ENCODE data around the gene PRKCE. TPM values are rescaled to one million over a fixed set of nuclear protein-coding genes. Genes with fewer than 3 reads are reported as not detected.
"Not testable (repeated sequence)": the region's sequence is repeated elsewhere in the genome, so short reads cannot be mapped to it uniquely, and the experiment has no call there.

Gene PRKCE
- total and polyA plus RNA-seq, 7 experiments from 2014 or later: 1.4 to 37.9 (median 19.5) TPM

- Histone ChIP-seq H3K4me1 (ENCODE audit: control insufficient read depth in 2 of 2, insufficient read depth in 2 of 2, low read length in 2 of 2) (no peaks in the 10 kb centered on the region), H3K9me3 (ENCODE audit: control insufficient read depth in 2 of 3, low read length in 3 of 3) (no peaks in the 10 kb centered on the region), H3K27me3 (ENCODE audit: control insufficient read depth in 2 of 2, insufficient read depth in 2 of 2, low read length in 2 of 2) (no peaks in the 10 kb centered on the region), H3K4me3 (ENCODE audit: low read length) (no peak overlapping the region), H3K36me3 (ENCODE audit: control insufficient read depth in 2 of 3, insufficient read depth in 3 of 3, low read length in 3 of 3) (no peaks in the 10 kb centered on the region), H3K27ac (ENCODE audit: low read depth, low read length) (no peak overlapping the region)
- Mint-ChIP-seq H3K27ac (no peak overlapping the region), H3K4me3 (no peak overlapping the region), H3K9me3 (no peaks in the 10 kb centered on the region), H3K4me1 (peaks cover 0 to 18% (median 0%) of the 10 kb centered on the region in 7 donors), H3K27me3 (no peaks in the 10 kb centered on the region), H3K36me3 (peaks cover 0 to 12% (median 0%) of the 10 kb centered on the region in 5 donors)
- intact Hi-C loops (cut with micrococcal nuclease): no loop called here
- ATAC-seq (no peak), DNase-seq (no peak)
- ChIA-PET CTCF (interaction anchor here (0.6 kb wide), 1 partner anchor 1436 kb away, joined by 3 read pairs; no protein-coding TSS in a partner anchor), POLR2A (no interaction called here)
Observed at GRCh38 chr2:45913539-45913938, 262.1 kb downstream of the PRKCE start.

GRCh38 chr2:45915523-45915922, 264.0 kb downstream of the PRKCE start:
- intact Hi-C loops (cut with micrococcal nuclease): no loop called here
- no peak for ATAC-seq
- Mint-ChIP-seq H3K36me3 (peaks cover 0 to 9% (median 0%) of the 10 kb centered on the region in 5 donors), H3K4me3 (no peak overlapping the region), H3K27me3 (no peaks in the 10 kb centered on the region), H3K27ac (no peak overlapping the region), H3K4me1 (peaks cover 0 to 17% (median 0%) of the 10 kb centered on the region in 7 donors), H3K9me3 (peaks cover 0 to 2% (median 0%) of the 10 kb centered on the region in 11 donors)
- Histone ChIP-seq H3K36me3 (ENCODE audit: control insufficient read depth in 2 of 3, insufficient read depth in 3 of 3, low read length in 3 of 3) (no peaks in the 10 kb centered on the region), H3K27me3 (ENCODE audit: control insufficient read depth in 2 of 2, insufficient read depth in 2 of 2, low read length in 2 of 2) (no peaks in the 10 kb centered on the region), H3K4me3 (ENCODE audit: low read length) (no peak overlapping the region), H3K27ac (ENCODE audit: low read depth, low read length) (no peak overlapping the region), H3K4me1 (ENCODE audit: control insufficient read depth in 2 of 2, insufficient read depth in 2 of 2, low read length in 2 of 2) (no peaks in the 10 kb centered on the region), H3K9me3 (ENCODE audit: control insufficient read depth in 2 of 3, low read length in 3 of 3) (no peaks in the 10 kb centered on the region)
- no peak for DNase-seq
- POLR2A ChIA-PET: no interaction called here
- CTCF ChIA-PET: no interaction called here

DNA sequence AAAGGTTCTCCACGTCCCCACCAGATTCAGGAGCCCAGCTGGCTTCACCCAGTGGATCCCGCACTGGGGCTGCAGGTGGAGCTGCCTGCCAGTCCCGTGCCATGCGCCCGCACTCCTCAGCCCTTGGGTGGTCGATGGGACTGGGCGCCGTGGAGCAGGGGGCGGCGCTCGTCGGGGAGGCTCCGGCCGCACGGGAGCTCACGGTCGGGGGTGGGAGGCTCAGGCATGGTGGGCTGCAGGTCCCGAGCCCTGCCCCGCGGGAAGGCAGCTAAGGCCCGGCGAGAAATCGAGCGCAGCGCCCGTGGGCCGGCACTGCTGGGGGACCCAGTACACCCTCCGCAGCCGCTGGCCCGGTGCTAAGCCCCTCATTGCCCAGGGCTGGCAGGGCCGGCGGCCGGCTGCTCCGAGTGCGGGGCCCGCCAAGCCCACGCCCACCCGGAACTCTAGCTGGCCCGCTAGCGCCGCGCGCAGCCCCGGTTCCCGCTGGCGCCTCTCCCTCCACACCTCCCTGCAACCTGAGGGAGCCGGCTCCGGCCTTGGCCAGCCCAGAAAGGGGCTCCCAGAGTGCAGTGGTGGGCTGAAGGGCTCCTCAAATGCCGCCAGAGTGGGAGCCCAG, 266.2 kb downstream of the PRKCE start:
- H3K4me1 ChIP-seq (ENCODE audit: control insufficient read depth in 2 of 2, insufficient read depth in 2 of 2, low read length in 2 of 2); H3K9me3 ChIP-seq (ENCODE audit: control insufficient read depth in 2 of 3, low read length in 3 of 3); POLR2A ChIA-PET; intact Hi-C loops (cut with micrococcal nuclease); H3K27ac ChIP-seq (ENCODE audit: low read depth, low read length); H3K36me3 Mint-ChIP-seq; H3K27ac Mint-ChIP-seq; H3K4me3 Mint-ChIP-seq; CTCF ChIA-PET; H3K36me3 ChIP-seq (ENCODE audit: control insufficient read depth in 2 of 3, insufficient read depth in 3 of 3, low read length in 3 of 3); ATAC-seq; DNase-seq; H3K4me3 ChIP-seq (ENCODE audit: low read length); H3K27me3 ChIP-seq (ENCODE audit: control insufficient read depth in 2 of 2, insufficient read depth in 2 of 2, low read length in 2 of 2); H3K9me3 Mint-ChIP-seq; H3K27me3 Mint-ChIP-seq: not testable (repeated sequence)
- peaks cover 0 to 17% (median 0%) of the 10 kb centered on the region in 7 donors for H3K4me1 Mint-ChIP-seq

- no peaks in the 10 kb centered on the region for H3K27me3 ChIP-seq (ENCODE audit: control insufficient read depth in 2 of 2, insufficient read depth in 2 of 2, low read length in 2 of 2)
- Mint-ChIP-seq H3K27me3 (no peaks in the 10 kb centered on the region), H3K9me3 (peaks cover 0 to 4% (median 0%) of the 10 kb centered on the region in 11 donors), H3K4me3 (no peak overlapping the region), H3K4me1 (peaks cover 0 to 17% (median 0%) of the 10 kb centered on the region in 7 donors), H3K27ac (no peak overlapping the region), H3K36me3 (peaks cover 0 to 9% (median 0%) of the 10 kb centered on the region in 5 donors)
- H3K27ac ChIP-seq (ENCODE audit: low read depth, low read length): no peak overlapping the region
- intact Hi-C loops (cut with micrococcal nuclease): no loop called here
- H3K9me3 ChIP-seq (ENCODE audit: control insufficient read depth in 2 of 3, low read length in 3 of 3): no peaks in the 10 kb centered on the region
- CTCF ChIA-PET: no interaction called here
- H3K36me3 ChIP-seq (ENCODE audit: control insufficient read depth in 2 of 3, insufficient read depth in 3 of 3, low read length in 3 of 3): no peaks in the 10 kb centered on the region
- POLR2A ChIA-PET: no interaction called here
- no peak for ATAC-seq
- H3K4me1 ChIP-seq (ENCODE audit: control insufficient read depth in 2 of 2, insufficient read depth in 2 of 2, low read length in 2 of 2): no peaks in the 10 kb centered on the region
- no peak for DNase-seq
- H3K4me3 ChIP-seq (ENCODE audit: low read length): no peak overlapping the region
Observed at GRCh38 chr2:45918463-45919159, 267.1 kb downstream of the PRKCE start.

DNA sequence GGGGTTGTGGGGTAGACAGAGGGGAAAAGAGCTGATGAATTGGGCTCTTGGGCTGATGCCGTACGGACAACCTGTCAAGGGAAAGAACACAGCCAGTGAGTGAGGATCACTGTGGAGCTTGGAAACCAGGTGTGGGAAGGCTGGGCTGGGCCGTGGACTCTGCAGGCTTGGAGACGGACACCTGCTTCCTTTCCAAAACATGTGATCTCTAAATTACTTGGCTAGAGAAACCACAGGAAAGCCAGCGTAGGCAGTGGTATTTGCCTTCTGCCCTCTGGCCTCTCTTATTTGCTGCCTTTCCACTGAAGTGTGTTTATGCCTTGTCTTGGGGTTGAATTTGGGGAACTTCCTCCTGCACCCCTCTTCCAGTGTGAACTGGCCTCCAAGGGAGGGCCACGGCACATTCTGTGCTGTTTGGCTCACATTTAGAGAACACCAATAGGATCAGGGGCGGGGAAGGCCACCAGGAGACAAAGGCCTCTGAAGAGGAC, 267.7 kb downstream of the PRKCE start:
- H3K27ac Mint-ChIP-seq: no peak overlapping the region
- no peak for ATAC-seq
- H3K27me3 Mint-ChIP-seq: no peaks in the 10 kb centered on the region
- intact Hi-C loops (cut with micrococcal nuclease): no loop called here
- POLR2A ChIA-PET: no interaction called here
- Histone ChIP-seq H3K4me1 (ENCODE audit: control insufficient read depth in 2 of 2, insufficient read depth in 2 of 2, low read length in 2 of 2) (no peaks in the 10 kb centered on the region), H3K4me3 (ENCODE audit: low read length) (no peak overlapping the region), H3K27me3 (ENCODE audit: control insufficient read depth in 2 of 2, insufficient read depth in 2 of 2, low read length in 2 of 2) (no peaks in the 10 kb centered on the region), H3K36me3 (ENCODE audit: control insufficient read depth in 2 of 3, insufficient read depth in 3 of 3, low read length in 3 of 3) (no peaks in the 10 kb centered on the region), H3K27ac (ENCODE audit: low read depth, low read length) (no peak overlapping the region), H3K9me3 (ENCODE audit: control insufficient read depth in 2 of 3, low read length in 3 of 3) (no peaks in the 10 kb centered on the region)
- H3K9me3 Mint-ChIP-seq: peaks cover 0 to 4% (median 0%) of the 10 kb centered on the region in 11 donors
- peaks cover 0 to 17% (median 0%) of the 10 kb centered on the region in 7 donors for H3K4me1 Mint-ChIP-seq
- H3K4me3 Mint-ChIP-seq: no peak overlapping the region
- H3K36me3 Mint-ChIP-seq: peaks cover 0 to 9% (median 0%) of the 10 kb centered on the region in 5 donors
- no peak for DNase-seq
- CTCF ChIA-PET: no interaction called here

DNA sequence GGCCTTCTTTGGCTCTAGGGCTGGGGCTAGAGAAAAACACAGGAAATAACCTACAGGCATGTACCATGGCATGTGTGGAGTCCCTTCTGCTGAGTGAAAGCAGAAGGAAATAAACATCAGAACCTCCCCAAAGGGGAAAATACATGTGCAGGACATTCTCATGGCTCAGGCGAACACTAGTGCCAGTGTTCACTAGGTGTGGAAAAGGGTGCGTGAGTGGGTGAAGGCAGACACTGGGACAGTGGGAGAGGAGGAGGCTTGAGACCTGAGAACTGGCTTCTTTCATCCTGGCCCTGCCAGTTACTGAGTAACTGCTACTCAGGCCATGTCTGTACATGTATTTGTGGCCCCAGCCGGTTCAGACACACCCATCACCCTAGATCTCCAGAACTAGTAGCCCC, 268.2 kb downstream of the PRKCE start:
- H3K27ac Mint-ChIP-seq: no peak overlapping the region
- H3K9me3 Mint-ChIP-seq: peaks cover 0 to 4% (median 0%) of the 10 kb centered on the region in 11 donors
- Histone ChIP-seq H3K9me3 (ENCODE audit: control insufficient read depth in 2 of 3, low read length in 3 of 3) (no peaks in the 10 kb centered on the region), H3K27ac (ENCODE audit: low read depth, low read length) (no peak overlapping the region), H3K27me3 (ENCODE audit: control insufficient read depth in 2 of 2, insufficient read depth in 2 of 2, low read length in 2 of 2) (no peaks in the 10 kb centered on the region), H3K36me3 (ENCODE audit: control insufficient read depth in 2 of 3, insufficient read depth in 3 of 3, low read length in 3 of 3) (no peaks in the 10 kb centered on the region), H3K4me3 (ENCODE audit: low read length) (no peak overlapping the region), H3K4me1 (ENCODE audit: control insufficient read depth in 2 of 2, insufficient read depth in 2 of 2, low read length in 2 of 2) (no peaks in the 10 kb centered on the region)
- no peaks in the 10 kb centered on the region for H3K27me3 Mint-ChIP-seq
- peaks cover 0 to 17% (median 0%) of the 10 kb centered on the region in 7 donors for H3K4me1 Mint-ChIP-seq
- DNase-seq (no peak), ATAC-seq (no peak)
- H3K4me3 Mint-ChIP-seq: no peak overlapping the region
- intact Hi-C loops (cut with micrococcal nuclease): no loop called here
- ChIA-PET CTCF (no interaction called here), POLR2A (no interaction called here)
- H3K36me3 Mint-ChIP-seq: peaks cover 0 to 9% (median 0%) of the 10 kb centered on the region in 5 donors

DNA sequence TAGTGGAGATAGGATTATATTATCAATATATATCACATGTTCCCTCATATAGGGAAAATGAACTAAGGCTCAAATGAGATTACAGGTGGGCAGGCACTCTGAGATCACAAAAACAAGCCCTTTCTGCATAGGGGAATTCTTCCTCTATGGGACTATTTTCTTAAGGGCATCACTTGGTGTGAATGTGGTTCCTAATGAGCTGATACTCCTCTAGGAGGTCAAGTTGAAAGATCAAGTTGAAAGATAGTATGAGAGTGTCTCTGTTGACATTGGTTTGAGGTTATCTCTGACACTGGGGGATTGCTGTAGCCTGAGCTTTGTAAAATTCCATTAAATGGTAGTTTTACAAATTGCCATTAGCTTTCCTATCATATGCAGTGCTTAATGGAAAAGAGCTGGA, 270.4 kb downstream of the PRKCE start:
- H3K36me3 Mint-ChIP-seq: peaks cover 0 to 5% (median 0%) of the 10 kb centered on the region in 5 donors
- ATAC-seq (no peak), DNase-seq (no peak)
- CTCF ChIA-PET: no interaction called here
- no peaks in the 10 kb centered on the region for H3K27me3 Mint-ChIP-seq
- Histone ChIP-seq H3K27me3 (ENCODE audit: control insufficient read depth in 2 of 2, insufficient read depth in 2 of 2, low read length in 2 of 2) (no peaks in the 10 kb centered on the region), H3K4me1 (ENCODE audit: control insufficient read depth in 2 of 2, insufficient read depth in 2 of 2, low read length in 2 of 2) (no peaks in the 10 kb centered on the region), H3K36me3 (ENCODE audit: control insufficient read depth in 2 of 3, insufficient read depth in 3 of 3, low read length in 3 of 3) (no peaks in the 10 kb centered on the region), H3K9me3 (ENCODE audit: control insufficient read depth in 2 of 3, low read length in 3 of 3) (no peaks in the 10 kb centered on the region), H3K4me3 (ENCODE audit: low read length) (no peak overlapping the region), H3K27ac (ENCODE audit: low read depth, low read length) (no peak overlapping the region)
- POLR2A ChIA-PET: no interaction called here
- intact Hi-C loops (cut with micrococcal nuclease): no loop called here
- H3K4me3 Mint-ChIP-seq: no peak overlapping the region
- peaks cover 0 to 17% (median 0%) of the 10 kb centered on the region in 7 donors for H3K4me1 Mint-ChIP-seq
- no peak overlapping the region for H3K27ac Mint-ChIP-seq
- peaks cover 0 to 4% (median 0%) of the 10 kb centered on the region in 11 donors for H3K9me3 Mint-ChIP-seq
